ENCODE measurements around the gene SHISA8.

Gene SHISA8

DNA sequence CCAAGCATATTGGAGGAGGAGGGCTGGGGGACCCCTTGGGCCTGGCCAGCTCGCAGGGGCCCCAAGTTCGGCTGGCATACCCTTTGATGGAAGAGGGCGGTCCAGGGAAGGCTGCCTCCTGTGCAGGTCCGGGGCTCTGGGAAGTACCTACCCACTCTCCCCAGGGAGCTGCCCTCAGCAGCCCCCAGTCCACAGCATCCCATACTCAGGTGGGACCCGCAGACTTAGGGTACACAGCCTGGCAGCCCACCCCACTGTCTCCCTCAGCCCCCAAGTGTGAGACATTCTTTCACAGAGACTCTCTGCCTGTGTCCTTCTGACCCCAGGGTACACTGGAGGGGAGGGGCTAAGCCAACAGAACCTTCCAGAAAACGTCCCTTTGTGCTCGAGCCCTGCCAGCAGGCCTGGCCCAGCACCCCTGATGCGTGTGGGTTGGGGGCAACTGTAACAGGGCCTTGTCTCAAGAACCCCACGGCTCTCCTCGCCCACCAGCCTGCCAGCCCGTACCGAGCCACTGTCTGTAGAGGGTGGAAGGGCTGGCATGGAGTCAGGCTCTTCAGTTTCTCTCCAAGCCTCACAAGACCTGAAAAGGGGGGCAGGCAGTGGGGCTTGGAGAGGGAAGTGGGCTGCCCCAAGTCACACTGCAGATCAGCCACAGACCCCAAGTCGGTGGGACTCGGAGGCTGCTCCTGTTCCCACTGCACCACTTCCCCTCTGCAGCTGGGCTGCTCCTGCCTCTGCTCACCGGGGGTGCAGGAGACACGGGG, 18.7 kb upstream of the SHISA8 start:
- DNase-seq (ENCODE audit: low read depth): no peak

DNA sequence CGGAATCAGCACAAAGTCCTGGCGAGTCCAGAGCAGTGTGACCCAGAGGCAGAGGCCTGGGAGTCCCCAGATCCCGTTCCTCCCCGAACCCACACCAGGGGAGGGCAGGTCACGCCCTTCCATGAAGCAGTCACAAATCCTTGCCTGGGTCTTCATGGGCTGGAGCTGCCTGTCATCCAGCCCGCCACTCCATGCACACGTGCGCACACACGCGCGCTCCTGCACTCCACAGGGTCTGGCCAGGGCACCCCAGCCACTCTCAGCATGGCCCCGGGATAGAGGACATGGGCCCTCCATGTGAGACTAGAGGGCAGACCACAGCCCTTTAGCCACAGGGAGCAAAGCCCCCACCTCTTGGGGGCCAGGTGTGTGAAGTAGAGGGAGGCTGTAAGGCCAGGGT, 17.5 kb upstream of the SHISA8 start:
- DNase-seq (ENCODE audit: low read depth): no peak

DNA sequence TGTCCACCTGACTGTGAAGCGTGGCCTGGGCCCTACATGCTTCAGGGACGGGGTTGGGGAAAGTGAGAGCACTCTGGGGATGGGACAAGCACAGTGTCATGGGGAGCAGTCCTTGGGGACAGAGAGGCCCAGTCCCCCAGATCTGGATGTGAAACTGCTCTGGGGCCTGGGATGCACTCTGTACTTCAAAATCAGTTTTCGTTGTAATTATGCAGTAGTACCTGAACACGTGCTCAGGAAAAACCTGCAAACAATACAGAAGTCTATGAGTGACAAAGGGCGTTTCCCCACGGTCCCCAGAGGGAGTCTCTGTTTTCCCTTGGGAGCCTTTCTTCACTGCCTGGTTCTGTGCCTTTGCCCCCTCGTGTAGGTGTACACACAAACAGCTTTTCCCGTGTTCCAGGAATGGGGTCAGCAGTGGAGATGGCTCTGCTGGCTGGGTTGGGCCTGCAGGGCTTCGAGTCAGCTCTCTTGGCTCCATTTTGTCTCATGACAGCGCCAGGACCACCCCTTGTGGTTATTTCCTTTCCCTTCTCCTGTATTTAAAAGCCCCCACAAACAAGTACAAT, 16.9 kb upstream of the SHISA8 start:
- DNase-seq (ENCODE audit: low read depth): no peak

DNA sequence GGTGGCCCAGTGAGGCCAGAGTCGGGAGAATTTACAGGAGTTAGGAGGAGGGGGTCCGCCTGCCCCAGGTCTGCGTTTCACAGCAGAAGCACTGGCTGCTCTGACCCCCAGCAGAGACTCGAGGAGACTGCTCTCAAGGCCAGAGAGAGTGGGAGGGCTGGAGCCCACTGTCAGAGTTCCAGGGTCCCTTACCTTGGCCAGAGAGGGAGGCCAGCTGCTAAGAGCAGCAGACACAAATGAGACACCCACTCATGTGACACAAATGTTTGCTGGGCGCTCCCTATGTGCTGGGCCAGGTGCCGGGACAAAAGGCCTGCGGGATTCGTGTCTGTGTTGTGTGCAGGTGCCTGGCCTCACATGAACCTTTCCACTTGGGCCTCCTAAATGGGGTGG, 14.5 kb upstream of the SHISA8 start:
- no peak for DNase-seq (ENCODE audit: low read depth)

DNA sequence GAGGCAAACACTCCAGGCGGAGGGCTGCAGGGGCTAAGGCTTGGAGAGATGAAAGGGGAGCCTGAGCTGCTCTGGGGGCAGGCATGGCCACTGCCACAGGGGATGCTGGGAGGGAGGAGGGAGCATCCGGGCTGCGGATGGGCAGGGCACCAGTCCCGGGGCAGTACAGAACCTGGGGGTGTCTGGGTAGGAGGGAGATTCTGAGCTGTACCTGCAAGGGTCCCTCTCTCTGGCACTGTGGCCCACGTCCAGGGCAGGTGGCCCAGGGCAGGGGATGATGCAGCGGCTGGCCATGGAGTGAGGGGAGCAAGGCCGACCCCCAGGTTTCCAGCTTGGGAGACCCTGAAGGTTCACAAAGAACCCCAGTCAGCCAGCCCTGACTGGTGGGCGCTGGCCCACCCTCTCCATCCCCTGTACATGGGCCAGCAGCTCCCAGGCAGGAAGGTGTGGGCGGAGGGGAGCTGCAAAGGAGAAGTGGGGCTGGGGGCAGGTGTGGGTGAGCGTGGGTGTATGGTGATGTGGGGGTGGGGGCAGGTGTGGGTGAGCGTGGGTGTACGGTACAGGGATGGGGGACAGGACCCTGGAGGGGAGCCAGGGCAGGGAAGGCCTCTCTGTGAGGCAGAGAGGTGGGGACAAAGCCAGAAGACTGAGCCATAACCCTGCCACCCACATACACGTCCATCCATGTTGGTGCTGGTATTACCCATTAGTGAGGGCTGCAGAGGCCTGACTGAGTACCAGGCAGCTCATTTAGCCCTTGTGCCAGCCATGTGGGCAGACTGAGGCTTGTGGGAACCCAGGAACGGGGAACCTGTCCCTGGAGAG, 13.9 kb upstream of the SHISA8 start:
- no peak for DNase-seq (ENCODE audit: low read depth)

DNA sequence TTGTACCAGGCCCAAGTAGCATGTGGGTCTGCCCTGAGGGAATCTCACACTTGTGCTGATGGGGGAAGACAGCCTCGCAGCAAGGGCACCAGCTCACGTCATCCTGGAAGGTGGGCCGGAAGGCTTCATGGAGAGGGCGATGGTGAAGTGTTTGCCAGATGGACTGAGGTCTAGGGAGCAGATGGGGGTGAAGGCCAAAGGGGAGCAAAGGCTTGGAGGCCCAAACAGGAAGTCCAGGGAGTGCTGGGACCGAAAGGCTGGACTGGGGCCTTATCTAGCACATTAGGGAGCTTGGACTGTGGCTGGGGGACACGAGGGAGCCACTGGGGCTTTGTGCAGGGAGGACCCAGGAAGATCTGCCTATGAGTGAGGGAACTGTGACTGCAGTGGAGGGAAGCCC, 12.9 kb upstream of the SHISA8 start:
- DNase-seq (ENCODE audit: low read depth): no peak

DNA sequence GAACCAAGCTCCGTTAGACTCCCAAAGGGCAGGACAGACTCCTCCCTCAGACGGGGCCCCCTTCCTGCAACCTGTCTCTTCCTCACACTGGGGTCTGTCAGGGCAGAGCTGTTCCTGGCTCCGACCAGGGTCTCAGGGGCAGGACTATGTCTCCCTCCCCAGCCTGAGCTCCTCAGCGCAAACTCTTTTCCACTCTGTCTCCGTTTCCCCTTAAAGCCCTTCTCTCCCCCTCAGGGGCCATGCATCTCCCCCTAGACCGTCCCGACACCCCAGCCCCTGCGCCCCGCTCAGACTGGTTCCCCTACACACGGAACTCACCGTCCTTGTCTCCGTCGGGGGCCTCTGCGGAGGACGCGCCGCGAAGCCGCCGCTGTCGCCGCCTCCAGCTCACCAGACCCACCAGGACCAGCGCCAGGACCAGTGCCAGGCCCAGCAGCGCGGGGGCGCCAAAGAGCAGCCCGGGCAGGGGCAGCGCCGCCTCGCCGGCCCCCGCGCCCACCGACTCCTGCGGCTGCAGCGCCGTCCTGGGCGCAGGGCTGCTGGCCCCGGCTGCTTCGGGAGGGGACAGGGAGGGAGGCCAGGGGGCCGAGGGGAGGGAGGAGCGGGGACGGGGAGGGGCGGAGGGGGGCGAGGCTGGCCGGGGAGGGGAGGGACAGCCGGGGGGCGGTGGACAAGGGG, 11.0 kb upstream of the SHISA8 start:
- peak; percentile 29 for DNase-seq (ENCODE audit: low read depth)

DNA sequence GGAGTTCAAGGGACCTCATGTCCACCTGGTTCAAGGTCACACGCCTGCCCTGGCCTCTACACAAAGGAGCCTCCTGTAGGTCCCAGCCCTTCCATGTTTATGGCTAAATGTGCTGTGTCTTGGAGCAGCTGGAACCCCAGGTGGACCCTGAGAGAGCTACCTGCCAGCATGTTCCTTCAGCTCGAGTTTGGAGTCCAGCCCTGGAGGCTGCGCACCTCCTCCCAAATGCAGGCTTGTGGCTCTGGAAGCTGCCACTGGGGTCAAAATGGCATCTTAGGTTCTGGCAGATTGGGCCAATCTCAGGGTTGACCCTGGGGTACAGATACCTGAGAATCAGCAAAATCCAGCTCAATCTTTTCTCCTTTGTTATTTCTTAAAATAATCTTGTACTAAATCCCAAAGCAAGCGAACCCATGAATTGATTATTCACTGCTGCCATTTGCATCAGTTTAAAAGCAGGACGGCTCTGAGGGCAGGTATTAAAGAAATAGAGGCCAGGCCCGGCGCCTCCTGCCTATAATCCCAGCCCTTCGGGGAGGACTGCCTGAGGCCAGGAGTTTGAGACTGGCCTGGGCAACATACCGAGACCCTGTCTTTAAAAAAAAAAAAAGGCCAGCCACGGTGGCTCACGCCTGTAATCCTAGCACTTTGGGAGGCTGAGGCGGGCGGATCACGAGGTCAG, 8.9 kb upstream of the SHISA8 start:
- no peak for DNase-seq (ENCODE audit: low read depth)

DNA sequence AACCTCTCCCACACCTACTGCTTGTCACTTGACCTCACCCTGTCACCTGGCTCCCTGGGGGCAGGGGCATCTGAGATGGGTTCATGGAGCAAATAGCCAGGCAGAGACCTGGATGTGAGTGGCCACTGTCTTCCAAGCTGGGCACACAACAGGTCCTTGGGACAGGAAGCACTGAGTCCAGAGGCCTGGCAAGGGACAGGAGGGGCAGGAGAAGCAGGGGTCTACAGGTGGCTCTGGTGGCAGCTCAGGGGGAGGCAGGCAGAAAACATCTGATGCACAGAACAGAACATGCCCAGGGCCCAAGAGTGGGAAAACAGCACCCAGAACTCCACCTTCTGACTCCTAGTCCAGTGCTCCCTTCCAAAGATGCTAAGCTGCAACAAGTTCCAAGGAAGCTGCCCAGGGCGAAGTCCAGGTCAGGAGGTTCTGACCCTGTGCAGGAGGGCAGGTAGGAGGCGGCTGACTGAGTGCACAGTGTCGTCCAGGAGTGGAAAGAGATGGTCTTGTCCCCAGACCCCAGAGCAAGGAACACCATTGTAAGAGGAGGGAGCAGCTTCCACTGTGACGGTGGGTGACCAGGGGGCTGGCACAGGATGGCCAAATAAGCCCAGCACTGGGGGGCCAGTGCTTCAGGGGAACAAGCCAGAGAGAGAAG, 8.2 kb upstream of the SHISA8 start:
- DNase-seq (ENCODE audit: low read depth): no peak

DNA sequence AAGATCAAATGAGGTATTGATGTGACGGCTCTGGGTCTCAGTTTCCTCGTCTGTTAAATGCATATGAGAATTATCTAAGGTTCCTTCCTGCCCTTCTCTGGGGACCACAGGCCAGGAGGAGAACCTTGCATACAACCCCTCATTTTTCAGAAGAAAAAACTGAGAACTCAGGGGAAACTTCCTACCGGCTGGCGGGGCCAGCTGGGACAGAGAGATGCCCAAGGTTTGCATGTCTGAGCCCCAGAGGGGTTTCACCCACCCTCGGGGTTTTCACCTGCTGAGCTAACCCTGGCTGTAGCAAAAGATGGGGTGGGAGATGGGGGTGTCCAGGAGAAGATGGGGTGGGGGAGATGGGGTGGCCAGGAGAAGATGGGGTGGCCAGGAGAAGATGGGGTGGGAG, 7.5 kb upstream of the SHISA8 start:
- no peak for DNase-seq (ENCODE audit: low read depth)

DNA sequence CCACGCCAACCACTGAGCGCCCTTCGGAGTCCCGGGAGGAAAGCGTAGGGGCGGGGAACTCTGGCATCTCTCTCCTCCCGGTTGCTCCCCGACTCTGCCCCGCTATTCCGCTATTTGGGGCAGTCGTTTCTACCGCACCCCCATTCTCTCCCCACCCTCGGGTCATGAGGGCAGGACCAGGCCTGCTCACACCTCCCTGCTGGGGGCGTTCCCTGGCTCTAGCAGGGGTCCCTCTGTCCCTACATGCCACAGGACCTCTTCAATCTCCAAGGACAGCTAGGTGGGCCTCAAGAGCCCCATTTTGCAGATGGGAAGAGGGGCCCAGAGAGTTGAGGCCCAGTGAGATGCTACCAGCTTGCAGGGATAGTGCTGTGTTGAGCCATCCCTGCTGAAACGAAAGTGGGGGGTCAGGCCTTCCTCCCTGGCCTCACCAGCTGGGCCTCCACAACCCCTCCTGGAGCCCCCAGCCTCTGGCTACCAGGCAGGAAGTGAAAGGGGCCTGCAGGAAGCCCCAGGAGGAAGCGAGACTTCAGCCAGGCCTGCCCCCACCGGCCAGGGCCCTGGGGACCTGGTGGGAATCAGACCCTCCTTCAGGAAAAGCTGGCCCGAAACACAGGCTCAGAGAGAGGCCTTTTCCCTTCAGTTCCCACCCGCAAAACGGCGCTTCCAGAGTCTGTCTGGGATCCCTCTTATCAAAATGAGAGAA, 5.5 kb upstream of the SHISA8 start:
- DNase-seq (ENCODE audit: low read depth): no peak

DNA sequence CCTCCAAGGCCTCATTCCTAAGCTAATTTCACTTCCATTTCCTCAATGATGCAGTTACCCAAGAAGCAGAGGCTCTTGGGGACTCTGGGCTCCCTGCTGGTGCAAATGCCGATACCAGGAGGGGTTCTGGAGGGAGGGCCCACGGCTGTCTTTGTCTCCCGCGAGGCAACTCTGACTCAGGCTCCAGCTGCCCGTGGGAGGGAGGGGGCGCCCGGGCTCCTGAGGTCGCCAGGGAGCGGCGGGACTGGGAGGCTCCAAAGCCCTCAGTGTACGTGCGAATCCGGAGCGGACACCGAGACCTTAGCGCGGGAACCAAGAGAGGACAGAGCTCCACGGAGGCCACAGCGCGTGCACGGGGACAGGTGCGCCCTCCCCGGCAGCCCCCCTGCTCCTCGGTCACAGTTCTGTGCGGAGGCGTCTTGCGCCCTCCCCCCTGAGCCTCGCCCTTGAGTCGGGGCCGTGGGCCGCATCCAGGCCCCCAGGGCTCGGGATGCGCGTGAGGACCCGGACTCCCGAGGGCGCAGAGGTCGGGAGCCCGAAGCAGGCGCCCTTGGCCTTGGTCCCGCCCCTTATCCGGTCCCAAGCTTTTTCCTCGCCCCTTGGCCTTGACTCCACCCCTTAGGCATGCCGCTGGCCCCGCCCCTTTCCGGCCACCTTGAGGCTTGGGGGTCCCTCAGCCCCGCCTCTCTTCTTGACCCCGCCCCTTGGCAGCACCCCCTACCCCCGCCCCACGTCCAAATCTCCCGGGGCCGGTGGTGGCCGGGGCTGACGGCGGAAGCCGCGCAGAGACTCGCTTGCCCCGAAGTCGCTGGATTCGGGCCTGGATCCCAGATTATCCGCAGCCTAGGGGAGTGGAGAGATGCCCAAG, 4.7 kb upstream of the SHISA8 start:
- DNase-seq (ENCODE audit: low read depth): no peak

DNA sequence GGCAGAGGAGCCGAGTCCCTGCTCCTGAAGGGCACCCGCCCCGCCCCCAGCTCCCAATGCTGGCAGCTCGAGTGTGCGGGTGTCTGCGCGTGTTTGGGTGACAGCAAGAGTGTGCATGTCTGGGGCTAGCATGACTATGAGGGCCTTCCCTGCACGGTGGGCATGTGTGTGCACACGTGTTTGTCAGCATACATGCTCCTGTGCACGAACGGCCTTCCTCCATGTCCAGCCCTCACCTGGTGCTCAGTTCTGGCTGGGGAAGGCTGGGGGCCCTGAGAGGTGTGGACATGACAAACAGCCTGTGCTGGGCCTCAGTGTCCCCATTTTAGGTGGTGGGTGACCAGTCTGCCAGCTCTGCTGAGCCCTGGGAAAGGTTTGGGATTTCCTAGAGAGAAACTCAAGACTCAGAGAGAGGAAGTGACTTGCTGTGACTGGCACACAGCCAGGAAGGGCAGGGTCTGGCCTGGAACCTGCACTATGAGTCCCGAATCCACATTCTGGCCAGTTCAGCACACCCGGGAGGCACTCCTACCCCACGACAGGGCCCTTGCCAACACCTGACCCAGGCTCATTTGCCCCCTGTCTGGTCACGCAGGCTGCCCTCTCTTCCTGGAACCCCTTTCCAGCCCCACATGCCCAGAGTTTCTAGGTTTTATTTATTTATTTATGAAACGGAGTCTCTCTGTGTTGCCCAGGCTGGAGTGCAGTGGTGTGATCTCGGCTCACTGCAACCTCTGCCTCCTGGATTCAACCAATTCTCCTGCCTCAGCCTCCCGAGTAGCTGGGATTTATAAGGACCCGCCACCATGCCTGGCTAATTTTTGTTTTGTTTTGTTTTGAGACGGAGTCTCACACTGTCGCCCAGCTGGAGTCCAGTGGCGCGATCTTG, 3.3 kb upstream of the SHISA8 start:
- DNase-seq (ENCODE audit: low read depth): peak; percentile 36

DNA sequence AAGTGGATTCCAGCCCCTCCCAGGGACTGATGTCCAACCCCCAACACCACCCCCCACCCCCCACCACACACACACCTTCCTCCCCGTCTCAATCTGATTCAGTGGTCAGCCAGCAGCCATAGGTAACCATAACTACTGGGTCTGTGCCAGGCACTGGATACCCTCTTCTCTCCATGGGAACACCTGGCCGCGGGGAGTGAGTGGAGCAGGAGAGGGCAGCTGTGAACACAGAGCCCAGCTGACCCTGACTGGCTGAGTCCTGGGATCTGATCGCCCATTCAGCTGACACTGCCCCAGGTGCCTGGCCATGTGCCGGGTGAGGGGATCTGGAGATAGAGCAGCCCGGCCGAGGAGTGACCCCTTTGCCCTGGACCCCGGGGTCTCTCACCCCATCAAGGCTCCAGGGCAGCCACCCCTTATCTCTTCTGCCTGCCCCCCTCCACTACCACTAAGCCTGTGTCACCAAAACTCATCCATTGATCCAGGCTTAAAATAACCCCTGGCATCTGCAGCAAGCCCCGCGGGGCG, 2.6 kb upstream of the SHISA8 start:
- no peak for DNase-seq (ENCODE audit: low read depth)

DNA sequence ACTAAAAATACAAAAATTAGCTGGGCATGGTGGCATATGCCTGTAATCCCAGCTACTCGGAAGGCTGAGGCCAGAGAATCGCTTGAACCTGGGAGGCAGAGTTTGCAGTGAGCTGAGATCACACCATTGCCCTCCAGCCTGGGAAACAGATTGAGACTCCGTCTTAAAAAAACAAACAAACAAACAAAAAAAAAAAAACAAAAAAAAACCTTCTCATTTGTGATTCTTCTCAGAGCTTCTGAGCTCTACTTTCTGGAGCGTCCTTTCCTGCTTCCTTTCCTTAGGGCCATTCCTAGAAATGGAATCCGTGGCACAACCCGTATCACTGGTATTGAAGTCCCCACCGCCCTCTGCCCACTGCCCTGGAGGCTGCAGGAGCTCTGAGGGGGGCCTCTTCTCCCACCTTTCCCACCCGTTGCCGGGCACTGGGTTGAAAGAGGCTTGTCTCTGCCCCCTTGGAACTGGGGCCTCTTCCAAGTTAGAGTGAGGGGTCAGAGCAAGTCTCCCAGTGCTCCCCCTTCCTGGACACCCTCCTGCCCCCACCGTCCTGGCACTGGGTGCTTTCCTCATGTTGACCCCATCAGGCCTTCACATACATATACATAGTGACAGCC, 2.0 kb upstream of the SHISA8 start:
- DNase-seq (ENCODE audit: low read depth): no peak

DNA sequence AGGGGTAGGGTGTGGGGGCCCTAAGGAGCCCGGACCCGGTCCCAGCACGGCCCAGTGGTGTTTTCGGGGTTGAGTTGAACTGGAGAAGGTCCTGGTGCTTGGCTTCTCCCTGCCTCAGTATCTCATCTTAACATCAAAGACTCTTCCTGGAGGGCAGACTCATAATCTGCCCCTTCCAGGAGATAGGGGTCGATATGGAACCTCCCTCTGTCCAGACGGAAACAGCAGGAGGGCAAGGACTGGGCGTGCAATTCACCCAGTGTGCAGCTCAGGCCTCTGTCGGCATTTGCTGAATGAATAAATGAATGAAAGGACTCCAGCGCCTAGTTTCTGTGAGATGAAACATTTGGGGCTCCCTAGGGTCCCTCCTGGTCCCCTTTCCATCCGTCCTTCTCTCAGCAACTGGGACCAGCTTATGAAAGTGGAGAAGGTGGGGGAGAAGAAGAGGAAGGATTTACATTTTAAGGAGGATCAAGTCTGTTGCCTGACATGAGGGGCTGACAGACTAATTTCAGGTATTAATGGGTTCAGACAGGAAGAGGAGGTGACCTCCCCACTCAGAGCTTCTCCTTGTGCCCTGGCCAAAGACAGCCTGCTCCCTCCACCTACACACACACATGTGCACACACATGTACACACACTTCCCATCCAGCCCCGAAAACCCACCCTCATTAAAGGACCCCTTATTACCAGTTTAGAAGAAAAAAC, 1.1 kb upstream of the SHISA8 start:
- no peak for DNase-seq (ENCODE audit: low read depth)

DNA sequence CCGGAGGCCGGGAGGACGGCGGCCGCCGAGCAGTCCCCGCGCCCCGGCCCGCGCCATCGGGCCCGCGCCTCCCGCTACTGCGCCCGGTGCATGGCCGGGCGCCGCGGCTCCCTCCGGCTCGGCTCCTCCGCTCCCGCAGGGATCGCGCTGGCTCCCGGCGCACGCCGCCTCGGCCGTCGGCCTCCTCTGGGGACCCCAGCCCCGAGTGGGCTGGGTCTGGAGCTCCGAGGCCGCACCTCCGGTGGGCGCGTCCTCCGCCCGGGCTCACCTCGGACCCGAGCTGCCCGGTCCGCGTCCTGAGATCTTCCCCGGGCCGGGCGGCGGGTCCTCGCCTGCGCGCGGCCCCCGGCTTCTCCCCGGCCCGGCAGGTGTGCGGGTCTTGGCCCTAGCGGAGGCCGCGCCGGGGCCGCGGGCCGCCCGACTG, 251 bp downstream of the SHISA8 start:
- no peak for DNase-seq (ENCODE audit: low read depth)
